ENCODE measurements around the gene CYYR1. TPM values are rescaled to one million over a fixed set of nuclear protein-coding genes. Genes with fewer than 3 reads are reported as not detected.

CYYR1 gene
- not detected for total RNA-seq
- not detected for polyA plus RNA-seq
- 0 reads per million in 6 experiments for total RNA-seq

GRCh38 chr21:26572702-26573381, at the start of gene CYYR1:
TSS of gene CYYR1 (minus strand) at chr21:26573286. CDS start at chr21:26572940, 346 bp downstream.
- H3K9me3 Mint-ChIP-seq, result peaks cover 5 to 34% (median 14%) of the 10 kb centered on the region in 9 donors
- H3K36me3 Mint-ChIP-seq, result peaks cover 0 to 18% (median 8%) of the 10 kb centered on the region in 3 donors
- peaks cover 19 to 45% (median 24%) of the 10 kb centered on the region in 5 donors for H3K27me3 Mint-ChIP-seq
- peaks cover 0 to 7% (median 5%) of the 10 kb centered on the region in 4 donors for H3K4me1 Mint-ChIP-seq
- DNase-seq (peak in 1 of 10 donors; percentile 2), ATAC-seq (no peak)
- POLR2A ChIA-PET, result no interaction called here
- H3K27ac Mint-ChIP-seq, result no peak within 1 kb of the TSS
- H3K4me3 Mint-ChIP-seq, result peak within 1 kb of the TSS in 7 of 10 donors; percentile 36 to 76 (median 64)

GRCh38 chr21:26617176-26617575, 44.1 kb upstream of the CYYR1 start:
- Mint-ChIP-seq H3K9me3 (peaks cover 0 to 3% (median 0%) of the 10 kb centered on the region in 9 donors), H3K4me3 (no peak overlapping the region), H3K36me3 (no peaks in the 10 kb centered on the region), H3K27me3 (peaks cover 0 to 6% (median 3%) of the 10 kb centered on the region in 5 donors), H3K4me1 (no peaks in the 10 kb centered on the region), H3K27ac (no peak overlapping the region)
- POLR2A ChIA-PET, result no interaction called here
- DNase-seq (no peak), ATAC-seq (no peak)

- no peak for DNase-seq
- no peaks in the 10 kb centered on the region for H3K36me3 Mint-ChIP-seq
Measured at GRCh38 chr21:26614251-26614650, 41.2 kb upstream of the CYYR1 start.

GRCh38 chr21:26599261-26599660, 26.2 kb upstream of the CYYR1 start:
- POLR2A ChIA-PET, result no interaction called here

More at GRCh38 chr21:26614251-26614650, 41.2 kb upstream of the CYYR1 start:
- POLR2A ChIA-PET, result no interaction called here
- peaks cover 0 to 3% (median 0%) of the 10 kb centered on the region in 9 donors for H3K9me3 Mint-ChIP-seq
- H3K27me3 Mint-ChIP-seq, result peaks cover 1 to 20% (median 5%) of the 10 kb centered on the region in 5 donors
- no peak overlapping the region for H3K4me3 Mint-ChIP-seq
- peaks cover 0 to under 1% (median 0%) of the 10 kb centered on the region in 4 donors for H3K4me1 Mint-ChIP-seq
- H3K27ac Mint-ChIP-seq, result no peak overlapping the region
- ATAC-seq, result no peak

GRCh38 chr21:26597981-26598380, 24.9 kb upstream of the CYYR1 start:
- H3K9me3 Mint-ChIP-seq, result peaks cover 0 to 7% (median 0%) of the 10 kb centered on the region in 9 donors
- DNase-seq (no peak), ATAC-seq (no peak)
- H3K36me3 Mint-ChIP-seq, result no peaks in the 10 kb centered on the region
- no peak overlapping the region for H3K27ac Mint-ChIP-seq
- no peaks in the 10 kb centered on the region for H3K27me3 Mint-ChIP-seq
- no peaks in the 10 kb centered on the region for H3K4me1 Mint-ChIP-seq
- POLR2A ChIA-PET, result no interaction called here
- H3K4me3 Mint-ChIP-seq, result no peak overlapping the region

More at GRCh38 chr21:26599261-26599660, 26.2 kb upstream of the CYYR1 start:
- Mint-ChIP-seq H3K27ac (no peak overlapping the region), H3K9me3 (peaks cover 0 to 9% (median 1%) of the 10 kb centered on the region in 9 donors), H3K4me3 (no peak overlapping the region), H3K36me3 (no peaks in the 10 kb centered on the region), H3K4me1 (no peaks in the 10 kb centered on the region), H3K27me3 (no peaks in the 10 kb centered on the region)
- no peak for DNase-seq
- ATAC-seq, result no peak

- ATAC-seq (no peak), DNase-seq (no peak)
- H3K27me3 Mint-ChIP-seq, result no peaks in the 10 kb centered on the region
- H3K9me3 Mint-ChIP-seq, result peaks cover 0 to 5% (median 0%) of the 10 kb centered on the region in 9 donors
- no peak overlapping the region for H3K27ac Mint-ChIP-seq
- H3K4me1 Mint-ChIP-seq, result no peaks in the 10 kb centered on the region
- POLR2A ChIA-PET, result no interaction called here
- H3K36me3 Mint-ChIP-seq, result no peaks in the 10 kb centered on the region
- no peak overlapping the region for H3K4me3 Mint-ChIP-seq
Measured at GRCh38 chr21:26597031-26597430, 23.9 kb upstream of the CYYR1 start.

GRCh38 chr21:26595971-26596370, 22.9 kb upstream of the CYYR1 start:
- H3K27me3 Mint-ChIP-seq, result no peaks in the 10 kb centered on the region
- ATAC-seq (no peak), DNase-seq (no peak)
- no peak overlapping the region for H3K4me3 Mint-ChIP-seq
- H3K36me3 Mint-ChIP-seq, result no peaks in the 10 kb centered on the region
- POLR2A ChIA-PET, result no interaction called here
- no peaks in the 10 kb centered on the region for H3K4me1 Mint-ChIP-seq
- H3K27ac Mint-ChIP-seq, result no peak overlapping the region
- peaks cover 0 to 5% (median 0%) of the 10 kb centered on the region in 9 donors for H3K9me3 Mint-ChIP-seq

GRCh38 chr21:26593800-26594199, 20.7 kb upstream of the CYYR1 start:
- Mint-ChIP-seq H3K4me3 (no peak overlapping the region), H3K4me1 (no peaks in the 10 kb centered on the region), H3K27me3 (no peaks in the 10 kb centered on the region), H3K36me3 (no peaks in the 10 kb centered on the region), H3K27ac (no peak overlapping the region), H3K9me3 (peaks cover 0 to 4% (median 0%) of the 10 kb centered on the region in 9 donors)
- no peak for DNase-seq
- POLR2A ChIA-PET, result no interaction called here
- ATAC-seq, result no peak

- DNase-seq (no peak), ATAC-seq (no peak)
- Mint-ChIP-seq H3K27ac (no peak overlapping the region), H3K36me3 (no peaks in the 10 kb centered on the region), H3K4me1 (no peaks in the 10 kb centered on the region), H3K27me3 (no peaks in the 10 kb centered on the region), H3K9me3 (peaks cover 0 to 4% (median 0%) of the 10 kb centered on the region in 9 donors), H3K4me3 (no peak overlapping the region)
- POLR2A ChIA-PET, result no interaction called here
Measured at GRCh38 chr21:26591543-26591942, 18.5 kb upstream of the CYYR1 start.

GRCh38 chr21:26588446-26588845, 15.4 kb upstream of the CYYR1 start:
- Mint-ChIP-seq H3K4me1 (no peaks in the 10 kb centered on the region), H3K36me3 (no peaks in the 10 kb centered on the region), H3K4me3 (no peak overlapping the region), H3K27ac (no peak overlapping the region), H3K9me3 (peaks cover 0 to 4% (median 0%) of the 10 kb centered on the region in 9 donors), H3K27me3 (no peaks in the 10 kb centered on the region)
- POLR2A ChIA-PET, result no interaction called here
- ATAC-seq, result no peak
- DNase-seq, result no peak

- no peak for DNase-seq
- no peaks in the 10 kb centered on the region for H3K4me1 Mint-ChIP-seq
- H3K9me3 Mint-ChIP-seq, result peaks cover 0 to 4% (median 1%) of the 10 kb centered on the region in 9 donors
- ATAC-seq, result no peak
- H3K36me3 Mint-ChIP-seq, result no peaks in the 10 kb centered on the region
- H3K27ac Mint-ChIP-seq, result no peak overlapping the region
- POLR2A ChIA-PET, result no interaction called here
- H3K4me3 Mint-ChIP-seq, result no peak overlapping the region
- no peaks in the 10 kb centered on the region for H3K27me3 Mint-ChIP-seq
Measured at GRCh38 chr21:26587736-26588201, 14.7 kb upstream of the CYYR1 start.

- ATAC-seq, result no peak
- H3K4me1 Mint-ChIP-seq, result no peaks in the 10 kb centered on the region
- peaks cover 0 to 27% (median 11%) of the 10 kb centered on the region in 9 donors for H3K9me3 Mint-ChIP-seq
- H3K27ac Mint-ChIP-seq, result no peak overlapping the region
- H3K27me3 Mint-ChIP-seq, result no peaks in the 10 kb centered on the region
- no peak for DNase-seq
- H3K4me3 Mint-ChIP-seq, result no peak overlapping the region
- H3K36me3 Mint-ChIP-seq, result peaks cover 0 to 13% (median 2%) of the 10 kb centered on the region in 3 donors
- POLR2A ChIA-PET, result no interaction called here
Measured at GRCh38 chr21:26583769-26584168, 10.7 kb upstream of the CYYR1 start.

- no peak overlapping the region for H3K27ac Mint-ChIP-seq
- no peak for ATAC-seq
- H3K27me3 Mint-ChIP-seq, result peaks cover 0 to 2% (median 0%) of the 10 kb centered on the region in 5 donors
- POLR2A ChIA-PET, result no interaction called here
- H3K4me1 Mint-ChIP-seq, result no peaks in the 10 kb centered on the region
- no peak overlapping the region for H3K4me3 Mint-ChIP-seq
- no peak for DNase-seq
- peaks cover 0 to 13% (median 2%) of the 10 kb centered on the region in 3 donors for H3K36me3 Mint-ChIP-seq
- peaks cover 0 to 27% (median 11%) of the 10 kb centered on the region in 9 donors for H3K9me3 Mint-ChIP-seq
Measured at GRCh38 chr21:26581818-26582217, 8.7 kb upstream of the CYYR1 start.
